Retinal pigment epithelial cell (primary cell): ENCODE results near the gene ALAS1.
A peak's percentile ranks its signal among the peaks of the same experiment; 100 is the strongest.

Source experiments
- DNase-seq: peaks from one replicate; pipeline ENCODE4 v3.0.0-alpha.2; 2010; ENCODE audit warnings: low read depth
- H3K4me3 ChIP-seq: 2 replicates; pipeline ENCODE4 v1.5.1; 2011; ENCODE audit warnings: mild to moderate bottlenecking, low read length, control low read depth, moderate library complexity
- CTCF ChIP-seq: conservative IDR thresholded peaks from 2 replicates; pipeline ENCODE4 v1.5.1; 2011; ENCODE audit warnings: low read depth, low read length, control low read depth, inconsistent platforms

ALAS1 gene

GRCh38 chr3:52240886-52241370 is 43.0 kb downstream of the ALAS1 start:
- no peak overlapping the region for H3K4me3 ChIP-seq
- no peak for DNase-seq
- TF ChIP-seq CTCF = no peak

GRCh38 chr3:52242039-52242438 is 44.1 kb downstream of the ALAS1 start:
- no peak for TF ChIP-seq CTCF

GRCh38 chr3:52243791-52244628 is 46.0 kb downstream of the ALAS1 start:
- H3K4me3 ChIP-seq = no peak overlapping the region
- no peak for DNase-seq
- no peak for TF ChIP-seq CTCF

More at GRCh38 chr3:52242039-52242438, 44.1 kb downstream of the ALAS1 start:
- no peak for DNase-seq
- no peak overlapping the region for H3K4me3 ChIP-seq

- DNase-seq = no peak
Measured at GRCh38 chr3:52245322-52246263, 47.6 kb downstream of the ALAS1 start, which contains the start of gene PPM1M. TSS of gene PPM1M (plus strand) at chr3:52245759. CDS start at chr3:52245825, 66 bp downstream.

GRCh38 chr3:52246264-52246620 is 48.3 kb downstream of the ALAS1 start:
- no peak for DNase-seq
- H3K4me3 ChIP-seq = peak overlapping the region; percentile 43
- TF ChIP-seq CTCF = no peak

More at GRCh38 chr3:52245322-52246263, 47.6 kb downstream of the ALAS1 start, which contains the start of gene PPM1M:
- H3K4me3 ChIP-seq = peak within 1 kb of the TSS; percentile 53
- TF ChIP-seq CTCF = no peak

GRCh38 chr3:52246728-52247408 is 48.9 kb downstream of the ALAS1 start:
- TF ChIP-seq CTCF = no peak
- H3K4me3 ChIP-seq = no peak overlapping the region

More at GRCh38 chr3:52246728-52247408, 48.9 kb downstream of the ALAS1 start:
- no peak for DNase-seq
